Measurements from ENCODE around the gene SNX19. TPM values are rescaled to one million over a fixed set of nuclear protein-coding genes. Genes with fewer than 3 reads are reported as not detected.

The SNX19 gene
- total and polyA plus RNA-seq, 9 donors = 19.3 to 77.4 (median 45.0) TPM

DNA sequence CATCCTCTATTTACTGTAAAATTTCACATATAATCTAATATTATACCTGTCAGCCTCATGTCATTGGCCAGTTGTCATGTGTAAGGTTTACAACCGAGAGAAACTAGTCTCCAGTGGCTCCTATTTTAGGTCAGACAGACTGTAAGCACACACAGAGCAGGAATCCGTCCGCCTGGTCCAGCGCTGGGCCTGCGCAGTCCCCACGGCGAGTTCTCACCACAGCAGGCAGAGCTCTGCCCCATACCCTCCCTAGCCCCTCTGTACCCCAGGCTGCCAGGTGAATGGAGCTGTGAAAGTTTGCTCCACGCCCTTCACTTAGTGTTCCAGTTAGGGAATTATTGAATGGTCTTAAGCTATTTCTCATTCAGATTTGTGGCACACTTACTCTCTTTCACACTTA is 63.7 kb downstream of the SNX19 start:
- H3K9me3 ChIP-seq = no peaks in the 10 kb centered on the region
- intact Hi-C loops (cut with DNase I) = no loop called here
- no peak for DNase-seq
- no peaks in the 10 kb centered on the region for H3K36me3 ChIP-seq
- H3K4me1 ChIP-seq (ENCODE audit: insufficient read depth) = no peaks in the 10 kb centered on the region
- no peaks in the 10 kb centered on the region for H3K27me3 ChIP-seq
- TF ChIP-seq, protein P1, sequence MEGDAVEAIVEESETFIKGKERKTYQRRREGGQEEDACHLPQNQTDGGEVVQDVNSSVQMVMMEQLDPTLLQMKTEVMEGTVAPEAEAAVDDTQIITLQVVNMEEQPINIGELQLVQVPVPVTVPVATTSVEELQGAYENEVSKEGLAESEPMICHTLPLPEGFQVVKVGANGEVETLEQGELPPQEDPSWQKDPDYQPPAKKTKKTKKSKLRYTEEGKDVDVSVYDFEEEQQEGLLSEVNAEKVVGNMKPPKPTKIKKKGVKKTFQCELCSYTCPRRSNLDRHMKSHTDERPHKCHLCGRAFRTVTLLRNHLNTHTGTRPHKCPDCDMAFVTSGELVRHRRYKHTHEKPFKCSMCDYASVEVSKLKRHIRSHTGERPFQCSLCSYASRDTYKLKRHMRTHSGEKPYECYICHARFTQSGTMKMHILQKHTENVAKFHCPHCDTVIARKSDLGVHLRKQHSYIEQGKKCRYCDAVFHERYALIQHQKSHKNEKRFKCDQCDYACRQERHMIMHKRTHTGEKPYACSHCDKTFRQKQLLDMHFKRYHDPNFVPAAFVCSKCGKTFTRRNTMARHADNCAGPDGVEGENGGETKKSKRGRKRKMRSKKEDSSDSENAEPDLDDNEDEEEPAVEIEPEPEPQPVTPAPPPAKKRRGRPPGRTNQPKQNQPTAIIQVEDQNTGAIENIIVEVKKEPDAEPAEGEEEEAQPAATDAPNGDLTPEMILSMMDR (IDR thresholded peaks at IDR 0.05) = no peak
- TF ChIP-seq POLR2A (IDR thresholded peaks at IDR 0.05) (no peak), EP300 (IDR thresholded peaks at IDR 0.05) (no peak)
- no peak overlapping the region for H3K27ac ChIP-seq
- H3K4me3 ChIP-seq = no peak overlapping the region
- WGBS, 3 donors = 77 to 87% (median 82%) methylated on average over 8 of the region's 8 CpGs

- H3K4me1 ChIP-seq (ENCODE audit: insufficient read depth) = no peaks in the 10 kb centered on the region
- H3K36me3 ChIP-seq = no peaks in the 10 kb centered on the region
- WGBS, 3 donors = 93 to 94% (median 94%) methylated on average over 6 of the region's 6 CpGs
- no peaks in the 10 kb centered on the region for H3K27me3 ChIP-seq
- intact Hi-C loops (cut with DNase I) = no loop called here
- no peak for TF ChIP-seq POLR2A (IDR thresholded peaks at IDR 0.05)
- TF ChIP-seq, protein P1 (IDR thresholded peaks at IDR 0.05) = no peak
- TF ChIP-seq EP300 (IDR thresholded peaks at IDR 0.05) = no peak
- no peak for DNase-seq
- no peak overlapping the region for H3K4me3 ChIP-seq
- H3K9me3 ChIP-seq = no peaks in the 10 kb centered on the region
- no peak overlapping the region for H3K27ac ChIP-seq
Measured at GRCh38 chr11:130850185-130850944, 65.9 kb downstream of the SNX19 start.

GRCh38 chr11:130849215-130849568 is 67.1 kb downstream of the SNX19 start:
- no peaks in the 10 kb centered on the region for H3K36me3 ChIP-seq

DNA sequence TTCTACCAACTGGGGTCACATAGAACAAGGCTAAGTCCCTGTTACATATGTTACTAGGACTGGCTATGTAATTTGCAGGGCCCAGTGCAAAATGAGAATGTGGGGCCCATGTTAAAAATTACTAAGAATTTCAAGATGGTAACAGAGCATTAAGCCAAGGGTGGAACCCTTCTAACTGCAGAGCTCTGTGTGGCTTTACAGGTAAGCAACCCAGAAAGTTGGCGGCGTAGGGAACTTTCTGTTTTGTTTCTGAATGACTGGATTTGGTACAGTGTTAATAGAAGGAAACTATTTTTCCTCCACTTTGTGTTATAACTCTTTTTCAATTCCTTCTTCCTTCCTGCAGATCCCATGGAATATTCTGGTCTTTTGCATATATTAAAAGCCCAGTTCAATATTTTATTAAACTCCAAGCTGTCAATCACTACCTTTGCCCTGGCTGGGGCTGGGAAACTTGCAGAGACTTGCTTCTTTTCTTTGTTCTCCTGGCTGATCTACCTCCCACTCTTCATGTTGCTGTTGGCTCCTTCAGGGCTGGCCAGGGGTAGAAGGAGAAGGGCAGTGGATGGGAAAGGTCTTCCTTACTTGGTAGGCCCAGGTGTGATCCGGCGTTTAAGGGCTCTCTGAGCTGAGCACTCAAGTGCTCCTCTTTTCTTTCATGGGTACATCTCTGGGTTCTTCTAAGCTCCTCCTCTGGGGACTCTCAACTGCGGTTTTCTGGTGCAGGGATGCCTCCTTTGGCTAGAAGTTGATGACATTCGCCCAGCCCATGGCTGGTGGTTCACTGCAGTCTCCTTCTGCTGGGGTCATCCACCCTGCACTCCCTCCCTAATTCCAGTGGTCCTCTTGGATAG is 67.7 kb downstream of the SNX19 start:
- 74 to 90% (median 78%) methylated on average over 6 of the region's 6 CpGs for WGBS, 3 donors
- Histone ChIP-seq H3K4me1 (ENCODE audit: insufficient read depth) (no peaks in the 10 kb centered on the region), H3K9me3 (no peaks in the 10 kb centered on the region), H3K36me3 (no peaks in the 10 kb centered on the region), H3K4me3 (no peak overlapping the region), H3K27ac (no peak overlapping the region), H3K27me3 (no peaks in the 10 kb centered on the region)
- TF ChIP-seq, protein P1 (IDR thresholded peaks at IDR 0.05) = no peak
- no peak for TF ChIP-seq EP300 (IDR thresholded peaks at IDR 0.05)
- TF ChIP-seq POLR2A (IDR thresholded peaks at IDR 0.05) = no peak
- no peak for DNase-seq
- intact Hi-C loops (cut with DNase I) = no loop called here

More at GRCh38 chr11:130849215-130849568, 67.1 kb downstream of the SNX19 start:
- WGBS, 3 donors = 10 to 36% (median 17%) methylated on average over 2 of the region's 2 CpGs
- intact Hi-C loops (cut with DNase I) = no loop called here
- DNase-seq = no peak
- Histone ChIP-seq H3K27ac (no peak overlapping the region), H3K4me3 (no peak overlapping the region), H3K9me3 (no peaks in the 10 kb centered on the region), H3K27me3 (no peaks in the 10 kb centered on the region), H3K4me1 (ENCODE audit: insufficient read depth) (no peaks in the 10 kb centered on the region)
- TF ChIP-seq, protein P1 (IDR thresholded peaks at IDR 0.05) = no peak
- TF ChIP-seq EP300 (IDR thresholded peaks at IDR 0.05) (no peak), POLR2A (IDR thresholded peaks at IDR 0.05) (no peak)
